Erythroblast (primary cell): Measurements from ENCODE around the gene NSUN4.

Source experiments
- GATA1 ChIP-seq: IDR thresholded peaks from 2 replicates; pipeline ENCODE4 v1.6.1; 2011; ENCODE audit warnings: low read depth, mild to moderate bottlenecking, control low read depth, low read length, moderate library complexity
- POLR2A ChIP-seq: IDR thresholded peaks from 2 replicates; pipeline ENCODE4 v1.6.1; 2011; ENCODE audit warnings: mild to moderate bottlenecking, low read length

GRCh38 chr1:46405197-46405555 is 64.6 kb downstream of the NSUN4 start:
- no peak for TF ChIP-seq POLR2A
- TF ChIP-seq GATA1: no peak
